Stimulated activated CD8-positive, alpha-beta memory T cell treated with anti-CD3 and anti-CD28 coated beads, Interleukin-2, amount 100 ng/mL, for 48 hours (primary cell): Measurements from ENCODE around the gene NTN4.
"Not testable (repeated sequence)": the region's sequence is repeated elsewhere in the genome, so short reads cannot be mapped to it uniquely, and the experiment has no call there.

ENCODE experiments used
- DNase-seq, 2 donors: peaks; one replicate each; pipeline ENCODE4 v3.0.0-alpha.2; 2020; ENCODE audit warnings: low read depth in 2 of 2

Gene NTN4

DNA sequence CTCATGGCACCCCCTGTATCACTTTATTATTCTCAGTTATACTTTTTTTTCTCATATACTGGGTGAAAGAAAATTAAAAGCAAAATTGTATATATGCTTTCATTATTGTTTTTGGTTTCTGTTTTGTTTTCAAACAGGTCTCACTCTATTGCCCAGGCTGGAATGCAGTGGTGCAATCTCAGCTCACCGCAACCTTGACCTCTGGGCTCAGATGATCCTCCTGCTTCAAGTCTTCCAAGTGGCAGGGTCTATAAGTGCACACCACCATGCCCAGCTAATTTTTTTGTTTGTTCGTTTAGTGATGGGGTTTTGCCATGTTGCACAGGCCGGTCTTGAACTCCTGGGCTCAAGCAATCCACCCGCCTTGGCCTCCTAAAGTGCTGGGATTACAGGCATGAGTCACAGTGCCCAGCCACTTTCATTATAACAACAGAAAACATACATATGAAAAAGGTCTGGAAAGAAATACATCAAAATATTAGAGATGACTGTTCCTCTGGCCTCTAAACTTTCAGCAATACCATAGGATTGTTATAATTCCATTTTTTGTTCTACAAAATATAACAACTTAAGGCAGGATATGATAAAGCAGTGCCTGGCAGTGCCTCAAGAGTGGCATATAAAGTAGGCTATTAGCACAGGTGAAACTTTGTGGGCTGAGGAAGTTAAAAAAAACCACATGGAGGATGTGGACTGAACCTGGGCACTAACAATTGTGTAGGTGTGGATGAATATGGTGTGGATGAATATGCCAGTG lies 5.8 kb upstream of the NTN4 start:
- DNase-seq: no peak

DNA sequence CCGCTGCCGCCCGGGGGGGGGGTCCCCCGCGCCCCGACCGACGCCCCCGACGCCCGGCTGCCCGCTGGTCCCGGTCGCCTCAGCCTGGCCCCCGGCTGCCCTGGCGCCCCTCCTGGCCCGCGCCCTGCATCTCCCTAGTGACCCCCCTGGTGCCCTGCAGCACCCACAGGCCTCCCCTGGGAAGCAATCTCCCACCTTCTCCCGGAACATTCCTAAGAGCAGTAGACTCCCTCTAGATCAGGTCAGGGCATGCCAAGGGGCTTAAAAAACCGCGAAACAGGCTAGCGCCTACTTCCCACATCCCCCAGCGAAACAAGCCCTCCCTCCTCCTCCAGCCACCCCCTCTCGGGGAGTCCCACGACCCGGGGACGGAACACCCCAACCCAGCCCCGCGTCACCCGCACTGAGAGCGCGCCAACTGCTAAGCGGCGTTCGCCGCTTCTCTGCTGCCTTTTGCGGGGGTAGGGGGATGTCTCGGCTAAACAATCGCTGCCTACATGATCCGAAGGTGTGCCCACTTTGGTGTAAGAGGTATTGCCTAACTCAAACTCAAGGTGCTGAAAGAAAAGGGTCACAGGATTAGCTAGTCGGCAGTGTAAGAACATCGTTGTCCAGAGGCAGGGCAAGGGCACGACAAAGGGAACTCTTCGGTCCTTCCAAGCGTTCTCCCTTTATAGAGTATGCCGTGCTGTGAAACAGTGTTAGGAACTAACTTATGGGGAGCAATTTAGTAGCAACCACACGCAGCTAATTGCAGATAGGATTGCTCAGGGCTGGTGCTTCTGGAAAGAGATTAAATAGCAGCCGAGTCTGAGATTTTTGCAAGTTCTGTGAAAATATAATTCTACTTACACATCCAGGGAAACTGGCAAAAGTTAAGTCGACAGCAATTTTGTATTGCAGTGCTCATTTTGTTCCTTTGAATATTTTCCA lies 619 bp upstream of the NTN4 start:
- peak; percentile 1 to 7 for DNase-seq

DNA sequence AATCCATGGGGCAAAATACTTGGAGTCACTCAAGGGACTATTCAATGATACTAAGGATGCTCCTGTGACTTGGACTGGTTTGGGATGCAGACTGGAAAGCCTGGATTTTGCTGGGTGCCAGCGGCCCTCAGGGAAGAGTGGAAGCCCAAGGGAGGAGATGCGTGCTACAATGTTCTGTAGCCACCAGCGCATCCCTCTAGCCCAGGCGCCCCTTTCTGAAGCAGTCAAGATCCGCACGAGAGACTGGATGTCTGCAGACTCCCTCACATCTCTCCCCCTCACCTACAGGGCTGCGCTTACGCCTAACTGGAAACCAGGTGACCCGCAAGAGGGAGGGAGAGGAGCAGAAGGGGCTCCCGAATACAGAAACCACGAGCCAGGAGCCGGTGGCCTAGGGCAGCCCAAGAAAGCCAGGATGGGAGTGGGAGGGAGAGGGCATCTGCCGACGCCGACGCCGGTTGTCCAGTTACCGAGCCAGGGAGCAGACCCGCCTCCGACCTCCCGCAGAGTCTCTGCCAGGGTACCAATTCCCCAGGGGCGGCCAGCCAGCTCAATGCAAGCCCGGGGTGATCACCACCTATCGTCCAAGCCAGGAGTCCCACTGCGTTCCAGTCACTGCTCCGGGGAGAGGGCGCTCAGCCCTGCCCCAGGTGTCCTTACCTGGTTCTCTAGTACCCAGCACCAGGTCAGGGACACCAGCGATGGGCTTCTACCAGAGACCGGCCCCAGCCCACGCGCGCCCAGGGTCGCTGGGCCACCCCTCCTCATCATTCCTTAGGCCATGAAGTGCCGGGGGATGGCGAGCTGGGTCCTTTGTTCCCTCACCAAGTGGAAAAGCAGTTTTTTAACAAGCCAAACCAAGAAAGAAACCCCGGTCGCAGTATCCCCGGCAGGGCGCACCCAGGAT lies 1.2 kb downstream of the NTN4 start:
- no peak for DNase-seq

DNA sequence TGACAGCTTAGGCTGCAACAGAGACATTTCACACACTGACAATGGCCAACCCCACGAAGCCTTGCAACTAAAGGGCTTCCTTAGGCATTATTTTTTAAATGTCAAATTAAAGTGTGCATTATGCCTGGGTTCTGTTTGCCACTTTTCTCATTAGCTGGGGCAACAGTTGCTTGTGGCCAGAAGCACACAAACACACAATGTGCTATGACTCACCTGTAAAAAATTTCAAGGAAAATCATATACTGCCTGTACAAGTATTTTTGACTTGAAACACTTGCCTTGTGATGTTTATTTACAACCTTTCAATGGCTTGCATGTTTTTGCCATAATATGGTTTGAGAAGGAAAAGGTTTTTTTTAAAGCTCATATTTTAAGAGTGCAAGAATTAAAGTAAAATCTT lies 1.9 kb downstream of the NTN4 start:
- DNase-seq: no peak

DNA sequence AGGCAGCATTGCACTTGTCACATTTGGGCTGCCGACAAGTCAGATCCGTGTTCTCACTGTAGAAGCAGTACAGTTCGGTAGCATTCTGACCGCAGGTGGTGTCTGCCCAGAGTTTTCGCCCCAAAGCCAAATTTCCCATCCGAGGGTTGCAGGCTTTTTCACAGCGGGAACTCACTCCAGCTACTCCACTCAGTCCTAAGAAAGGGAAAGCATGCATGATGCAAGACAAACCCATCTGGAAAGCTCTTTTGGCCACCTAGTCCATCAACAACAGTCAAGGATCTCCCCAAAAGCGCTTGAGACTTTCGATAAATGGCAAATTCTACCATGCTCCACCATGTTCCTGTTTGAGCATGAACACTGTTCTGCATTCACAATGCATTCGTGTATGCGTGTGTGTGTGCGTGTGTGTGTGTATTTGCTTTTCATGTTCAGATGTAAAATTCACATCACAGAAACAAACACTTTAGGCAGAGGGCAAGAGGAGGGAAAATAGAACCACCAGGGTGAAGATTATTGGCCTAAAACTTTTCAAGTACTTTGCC lies 3.2 kb downstream of the NTN4 start:
- DNase-seq: no peak

DNA sequence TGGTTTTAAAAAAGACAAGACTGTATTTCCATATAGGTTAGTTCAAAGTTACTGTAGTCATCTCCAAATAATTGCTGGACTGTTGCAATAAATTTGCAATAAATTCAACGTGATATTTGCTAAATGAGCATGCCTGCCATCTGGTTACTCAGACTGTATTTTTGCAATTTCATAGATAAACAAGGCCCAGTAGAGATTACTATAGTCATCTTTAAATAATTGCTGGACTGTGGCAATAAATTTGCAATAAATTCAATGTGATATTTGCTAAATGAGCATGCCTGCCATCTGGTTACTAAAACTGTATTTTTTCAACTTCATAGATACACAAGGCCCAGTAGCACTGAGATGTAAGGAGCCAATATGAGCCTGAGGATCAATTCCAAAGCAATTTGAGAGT lies 5.6 kb downstream of the NTN4 start:
- no peak for DNase-seq

DNA sequence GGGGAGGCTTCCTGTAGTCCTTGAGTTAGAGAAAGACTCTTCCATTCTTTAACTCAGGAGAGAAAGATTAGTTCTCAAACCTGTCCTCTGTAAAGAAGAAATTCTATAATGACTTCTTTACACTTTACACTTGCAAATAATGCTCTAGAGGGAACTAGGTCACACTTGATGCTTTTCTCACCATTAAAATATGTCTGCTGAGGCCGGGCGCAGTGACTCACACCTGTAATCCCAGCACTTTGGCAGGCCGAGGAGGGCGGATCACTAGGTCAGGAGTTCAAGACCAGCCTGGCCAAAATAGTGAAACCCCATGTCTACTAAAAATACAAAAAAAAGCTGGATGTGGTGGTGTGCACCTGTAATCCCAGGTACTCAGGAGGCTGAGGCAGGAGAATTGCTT lies 6.3 kb downstream of the NTN4 start:
- DNase-seq: no peak

DNA sequence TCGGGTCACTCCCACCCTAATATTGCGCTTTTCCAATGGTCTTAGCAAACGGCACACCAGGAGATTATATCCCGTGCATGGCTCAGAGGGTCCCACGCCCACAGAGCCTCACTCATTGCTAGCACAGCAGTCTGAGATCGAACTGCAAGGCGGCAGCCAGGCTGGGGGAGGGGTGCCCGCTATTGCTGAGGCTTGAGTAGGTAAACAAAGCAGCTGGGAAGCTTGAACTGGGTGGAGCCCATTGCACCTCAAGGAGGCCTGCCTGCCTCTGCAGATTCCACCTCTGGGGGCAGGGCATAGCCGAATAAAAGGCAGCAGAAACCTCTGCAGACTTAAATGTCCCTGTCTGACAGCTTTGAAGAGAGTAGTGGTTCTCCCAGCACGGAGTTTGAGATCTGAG lies 15.1 kb downstream of the NTN4 start:
- DNase-seq: not testable (repeated sequence)

DNA sequence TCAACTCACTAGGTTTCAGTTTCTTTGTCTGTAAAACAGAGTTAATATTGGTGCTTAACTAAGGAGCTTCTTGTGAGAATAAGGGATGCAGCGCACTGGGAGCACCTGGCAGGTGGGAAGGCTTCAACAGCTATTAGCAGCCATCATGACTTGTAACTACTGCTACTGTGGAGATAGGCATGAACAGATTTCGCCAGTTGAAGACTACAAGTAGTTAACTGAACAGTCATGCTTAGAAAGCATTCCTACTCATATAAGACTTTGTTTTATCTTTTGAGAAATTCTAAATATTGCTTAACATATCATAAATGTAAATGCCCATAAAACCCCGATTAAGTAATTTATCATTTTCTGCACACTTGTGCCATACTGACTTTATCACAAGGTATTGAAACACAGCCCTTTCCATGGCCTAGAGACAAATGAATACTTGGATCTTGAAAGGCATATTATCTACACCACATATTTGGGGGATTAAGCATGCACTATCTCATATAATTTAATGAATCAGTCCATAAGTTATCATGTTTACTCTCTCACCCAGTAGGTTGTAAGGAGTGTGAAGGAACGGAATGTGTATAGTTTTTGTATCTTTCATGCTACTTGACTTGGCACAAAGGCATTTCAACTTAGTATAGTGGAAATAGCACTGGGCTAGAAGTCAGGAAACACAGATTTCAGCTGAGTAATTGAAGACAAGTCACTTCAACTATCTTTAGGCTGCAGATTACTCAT lies 16.1 kb downstream of the NTN4 start:
- DNase-seq: no peak

DNA sequence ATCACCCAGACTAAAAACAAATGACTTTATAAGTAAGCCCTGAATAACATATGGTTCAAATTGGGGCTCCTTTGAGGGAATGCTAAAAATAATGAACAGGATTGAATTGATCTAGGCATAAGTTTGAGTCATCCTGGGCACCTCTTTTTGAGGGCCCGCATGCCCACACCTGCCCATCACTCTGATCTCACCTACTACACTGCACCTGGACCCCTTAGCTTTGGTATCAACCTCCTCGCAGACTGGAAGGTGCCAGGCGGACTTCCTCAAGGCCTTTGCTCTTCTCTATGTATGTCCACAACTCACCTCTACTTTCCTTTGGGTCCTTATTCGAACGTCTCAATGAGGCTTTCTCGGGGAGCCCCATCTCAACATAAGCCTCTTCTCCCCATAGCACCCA lies 17.2 kb downstream of the NTN4 start:
- DNase-seq: no peak

DNA sequence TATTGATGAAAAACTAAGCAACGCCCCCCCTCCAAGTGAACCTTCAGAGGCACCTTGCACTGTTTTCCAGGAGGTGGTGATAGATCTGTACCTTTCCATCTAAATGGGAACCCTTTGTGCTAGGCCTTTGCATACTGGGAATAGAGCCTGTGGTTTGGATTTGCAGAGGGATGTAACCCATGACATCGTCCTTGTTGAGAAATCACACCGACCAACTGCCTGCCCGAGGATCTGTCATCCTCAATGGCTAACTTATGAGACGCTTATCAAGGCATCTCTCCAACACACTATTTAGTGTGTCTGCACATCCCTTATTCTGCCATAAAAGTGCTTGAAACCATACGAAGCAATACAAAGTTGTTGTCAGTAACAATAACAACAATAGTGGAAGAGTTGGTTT lies 22.9 kb downstream of the NTN4 start:
- DNase-seq: no peak

DNA sequence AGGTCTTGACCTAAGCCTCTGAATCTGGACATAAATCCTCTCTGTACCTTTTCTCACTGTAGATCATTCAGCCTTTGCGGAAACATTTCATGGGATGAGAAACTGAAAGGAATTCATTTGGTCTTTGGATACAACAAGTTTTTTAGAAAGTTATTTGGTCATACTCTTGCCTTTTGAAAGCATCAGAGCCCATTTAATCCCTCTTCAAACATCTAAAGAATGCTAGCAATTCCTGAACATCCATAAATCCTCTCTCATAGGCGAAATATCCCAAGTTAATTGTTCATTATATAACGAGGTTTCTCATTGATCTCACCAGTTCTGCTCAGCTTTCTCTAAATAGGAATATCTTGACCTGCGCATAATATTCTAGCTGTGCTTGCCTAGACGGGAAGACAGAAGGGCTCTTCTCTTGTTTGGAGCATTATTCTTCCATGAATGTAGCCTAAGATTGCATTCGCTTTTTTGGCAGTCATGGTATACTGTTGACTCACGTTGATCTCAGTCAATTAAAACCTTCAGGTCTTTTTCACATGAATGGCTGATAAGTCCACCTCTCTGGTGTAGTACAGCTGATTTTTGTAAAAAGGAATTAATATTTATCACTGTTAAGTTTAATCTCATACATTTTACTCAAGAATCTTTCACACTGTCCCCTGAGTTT lies 24.1 kb downstream of the NTN4 start:
- DNase-seq: no peak

DNA sequence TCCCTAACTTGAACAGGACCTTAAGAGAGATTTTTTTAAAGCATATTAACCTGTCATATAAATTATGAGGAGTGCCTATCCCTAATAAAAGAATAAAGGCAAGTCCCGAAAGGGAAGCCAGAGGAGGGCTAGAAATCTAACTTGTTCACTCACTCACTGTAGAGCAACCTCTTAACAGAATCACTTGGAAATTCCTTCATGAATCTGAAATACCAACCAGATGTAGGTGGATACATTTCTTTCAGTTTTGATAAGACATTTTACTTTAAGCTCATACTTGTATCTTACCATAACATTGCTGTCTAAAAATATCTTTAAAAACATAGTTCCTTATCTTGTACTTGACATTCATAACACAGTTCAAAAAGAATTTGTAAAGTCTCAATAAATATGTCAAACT lies 25.7 kb downstream of the NTN4 start:
- DNase-seq: no peak

DNA sequence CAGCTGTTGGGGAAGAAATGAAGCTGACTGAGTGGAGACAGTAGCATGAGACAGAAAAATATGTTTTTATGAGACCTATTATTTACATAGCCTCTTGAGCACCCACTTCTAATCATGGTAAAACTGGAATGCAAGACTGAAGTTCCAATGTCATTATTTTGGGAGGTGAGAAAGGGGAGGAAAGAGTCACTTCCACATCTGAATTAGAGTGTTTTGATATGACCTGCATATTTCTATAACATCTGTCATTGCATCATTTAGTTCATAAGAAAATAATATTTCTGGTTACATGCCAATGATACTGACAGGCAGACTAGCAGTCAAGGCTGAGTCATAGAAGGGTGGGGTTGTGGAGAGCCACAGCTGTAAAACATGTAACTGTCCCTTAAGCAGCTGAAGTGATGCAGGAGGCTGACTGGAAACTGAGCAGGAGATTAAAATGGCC lies 26.7 kb downstream of the NTN4 start:
- DNase-seq: no peak

DNA sequence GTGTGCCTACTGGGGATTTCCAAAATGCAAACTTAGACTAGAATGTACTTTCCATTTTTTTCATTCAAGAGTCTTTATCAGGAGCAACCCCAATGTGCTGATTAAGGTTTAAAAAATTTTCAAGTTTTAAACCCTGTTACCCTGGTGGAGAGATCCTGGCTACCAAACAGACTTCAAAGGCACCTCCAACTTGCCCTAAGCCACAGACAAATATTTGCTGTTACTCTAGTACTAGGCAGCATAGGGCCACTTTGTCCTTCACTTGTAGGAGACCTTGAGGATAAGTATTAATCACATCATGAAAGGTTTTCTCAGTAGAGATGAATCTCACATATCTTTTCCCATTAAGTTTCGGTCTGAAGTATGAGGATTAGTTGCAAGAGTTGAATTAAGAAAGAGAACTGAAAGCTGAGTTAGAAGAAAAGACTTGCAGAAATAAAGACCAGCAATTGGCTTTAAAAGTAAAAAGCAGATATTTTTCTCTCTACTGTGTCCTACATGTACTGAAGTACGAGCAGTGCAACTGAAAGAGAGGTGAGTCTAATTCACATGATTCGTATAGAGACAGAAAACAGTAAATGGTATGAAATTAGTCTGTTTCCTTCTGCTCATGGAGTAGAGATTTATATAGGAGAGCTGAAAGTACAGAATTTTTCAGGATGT lies 28.3 kb downstream of the NTN4 start:
- no peak for DNase-seq

DNA sequence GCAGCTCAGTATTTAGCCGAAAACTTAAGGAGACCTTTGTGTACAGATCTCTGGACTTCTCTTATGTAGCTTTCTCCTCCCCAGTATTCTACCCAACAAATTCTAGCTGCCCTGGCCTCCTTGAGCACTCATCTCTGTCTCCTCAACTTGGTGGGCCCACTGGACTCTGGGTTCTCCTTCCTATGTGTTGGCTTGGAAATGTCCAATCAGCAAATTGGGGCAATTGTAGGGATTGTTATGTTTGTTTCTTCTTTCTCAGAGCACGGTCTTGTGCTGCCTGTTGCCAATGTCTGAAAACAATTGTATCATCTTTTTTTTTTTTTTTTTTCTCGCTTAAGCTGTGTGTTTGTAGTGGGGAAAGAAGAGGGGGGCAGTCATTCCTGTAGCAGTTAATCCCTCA lies 30.2 kb downstream of the NTN4 start:
- no peak for DNase-seq

DNA sequence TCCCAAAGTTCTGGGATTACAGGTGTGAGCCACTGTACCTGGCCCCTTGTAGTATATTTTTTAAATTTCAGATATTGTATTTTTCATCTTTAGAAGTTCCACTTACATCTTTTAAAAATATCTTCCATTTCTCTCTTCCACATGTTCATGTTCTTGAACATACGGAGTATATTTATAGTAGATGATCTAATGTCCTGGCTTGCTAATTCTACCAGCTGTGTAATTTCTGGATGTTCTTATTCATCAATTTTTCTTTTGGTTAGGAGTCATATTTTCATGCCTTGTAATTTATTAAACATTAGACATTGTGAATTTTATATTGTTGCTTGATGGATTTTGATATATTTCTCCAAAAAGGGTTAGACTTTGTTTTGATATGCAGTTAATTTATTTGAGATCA lies 30.8 kb downstream of the NTN4 start:
- no peak for DNase-seq

DNA sequence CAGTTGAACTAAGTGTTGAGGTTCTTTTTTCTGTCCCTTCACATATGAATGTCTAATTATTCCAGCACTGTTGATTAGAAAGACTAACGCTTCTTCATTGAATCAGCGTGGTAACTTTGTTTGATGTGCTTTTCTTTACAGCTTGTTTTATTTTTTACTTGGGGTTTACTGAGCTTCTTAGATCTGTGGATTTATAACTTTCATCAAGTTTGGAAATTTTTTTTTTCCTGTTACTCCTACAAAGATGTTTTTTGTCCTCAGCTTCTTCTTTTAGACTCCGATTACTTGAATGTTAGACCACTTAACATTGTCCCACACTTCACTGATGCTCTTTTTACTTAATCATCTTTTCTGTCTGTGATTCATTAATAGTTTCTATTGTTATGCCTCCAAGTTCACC lies 31.5 kb downstream of the NTN4 start:
- DNase-seq: no peak

DNA sequence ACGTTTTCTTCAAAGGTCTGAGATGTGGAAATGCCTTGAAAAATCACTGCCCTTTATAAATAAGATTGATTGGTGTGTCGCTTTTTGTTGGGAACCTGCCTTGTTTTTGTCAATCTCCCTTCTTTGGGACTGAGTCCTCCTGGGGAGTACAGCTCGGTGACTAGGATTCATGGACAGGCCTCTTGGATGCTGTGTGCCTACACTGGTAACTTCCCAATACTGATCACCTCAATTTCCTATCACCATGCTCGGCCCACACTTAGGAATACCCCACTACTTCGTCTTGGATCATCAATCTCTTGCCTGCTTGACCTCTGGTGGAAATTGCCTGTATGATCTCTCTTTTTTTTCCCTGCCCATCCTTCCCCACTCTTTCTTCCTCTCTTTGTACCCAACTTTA lies 34.2 kb downstream of the NTN4 start:
- DNase-seq: no peak

DNA sequence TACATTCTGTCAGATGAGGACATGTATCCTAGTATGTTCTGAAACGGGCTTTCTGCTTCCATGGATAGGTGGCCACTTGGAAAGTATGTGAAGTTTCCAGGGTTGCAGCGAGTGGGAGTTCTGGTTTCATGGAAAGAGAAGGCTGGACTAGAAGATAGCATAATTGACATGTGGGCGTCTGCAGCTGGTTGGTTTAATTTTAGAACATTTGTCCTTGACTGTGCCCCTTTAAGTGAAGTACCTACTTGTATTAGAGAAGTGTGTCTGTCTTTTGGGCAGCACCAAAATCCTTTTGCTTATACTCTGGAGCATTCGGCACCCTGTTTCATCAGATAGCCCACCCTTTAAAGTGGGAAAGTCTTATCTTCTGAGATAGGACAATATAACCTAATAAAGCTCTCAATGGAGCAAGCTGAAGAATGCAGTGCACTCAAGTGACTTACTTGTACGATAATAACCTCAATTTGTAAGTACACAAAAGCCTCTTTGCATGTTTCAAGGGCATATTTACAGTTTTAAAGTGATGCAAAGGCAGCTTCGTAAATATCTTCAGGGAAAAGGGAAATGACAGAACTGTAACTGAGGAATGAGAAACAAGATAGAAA lies 35.2 kb downstream of the NTN4 start:
- DNase-seq: no peak
